ENCODE results near the gene RNASEH1.
"Not testable (repeated sequence)": the region's sequence is repeated elsewhere in the genome, so short reads cannot be mapped to it uniquely, and the experiment has no call there.

The RNASEH1 gene

DNA sequence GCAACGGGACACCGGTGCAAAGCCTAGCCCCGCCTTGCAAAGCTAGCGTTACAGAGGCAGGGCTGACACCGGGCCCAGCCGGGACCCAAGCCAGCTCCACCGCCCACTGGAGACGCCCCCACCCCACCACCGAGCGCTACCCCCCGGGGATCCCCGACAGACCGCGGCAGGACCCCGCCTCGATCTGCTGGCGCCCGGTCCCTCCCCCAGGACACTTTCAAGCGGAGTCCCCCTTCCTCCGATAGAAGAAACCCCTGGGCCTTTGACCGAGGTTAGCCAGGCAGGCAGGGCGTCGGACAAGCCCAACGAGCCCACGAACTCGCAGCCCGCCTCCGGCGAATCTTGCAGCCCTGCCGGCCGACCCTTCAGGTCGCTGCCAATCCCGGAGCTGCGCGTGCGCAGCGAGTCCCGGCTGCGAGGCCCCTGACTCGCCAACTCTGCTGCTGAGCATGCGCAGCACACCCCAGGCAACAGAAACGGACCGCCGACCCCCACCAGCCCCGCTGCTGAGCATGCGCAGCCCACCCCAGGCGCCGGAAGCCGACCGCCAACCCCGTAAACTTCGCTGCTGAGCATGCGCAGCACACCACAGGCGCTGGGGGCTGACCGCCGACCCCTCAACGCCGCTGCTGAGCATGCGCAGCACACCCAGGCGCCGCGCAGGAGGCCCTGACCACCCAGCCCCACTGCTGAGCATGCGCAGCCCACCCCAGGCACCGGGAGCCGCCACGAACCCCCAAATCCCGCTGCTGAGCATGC lies 39.5 kb downstream of the RNASEH1 start:
- peak; percentile 100 for DNase-seq

DNA sequence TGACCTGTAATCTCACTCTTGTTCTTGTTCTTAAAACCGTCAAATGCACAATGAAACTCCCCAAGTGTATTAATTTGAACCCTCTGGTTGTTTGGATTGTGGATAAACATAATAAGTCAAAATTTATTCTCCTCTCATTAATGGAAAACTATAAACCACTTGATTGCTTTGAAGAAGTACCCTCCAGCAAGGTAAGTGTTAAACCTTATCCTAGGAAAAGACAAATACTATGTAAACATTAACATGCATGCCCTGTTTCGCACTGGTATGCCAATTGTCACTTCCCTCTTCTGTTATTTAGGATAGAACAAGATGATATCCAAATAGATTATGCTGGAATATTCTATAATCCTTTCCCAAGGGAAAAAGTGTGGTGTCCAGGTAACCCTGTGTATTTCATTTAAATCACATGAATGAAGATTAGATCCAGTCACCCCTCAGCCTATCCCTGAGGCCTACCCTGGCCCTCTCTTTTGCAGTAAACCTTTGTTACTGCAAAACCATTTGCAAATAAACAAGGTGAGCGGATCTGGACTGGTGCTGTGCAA lies 40.1 kb downstream of the RNASEH1 start:
- DNase-seq = no peak

DNA sequence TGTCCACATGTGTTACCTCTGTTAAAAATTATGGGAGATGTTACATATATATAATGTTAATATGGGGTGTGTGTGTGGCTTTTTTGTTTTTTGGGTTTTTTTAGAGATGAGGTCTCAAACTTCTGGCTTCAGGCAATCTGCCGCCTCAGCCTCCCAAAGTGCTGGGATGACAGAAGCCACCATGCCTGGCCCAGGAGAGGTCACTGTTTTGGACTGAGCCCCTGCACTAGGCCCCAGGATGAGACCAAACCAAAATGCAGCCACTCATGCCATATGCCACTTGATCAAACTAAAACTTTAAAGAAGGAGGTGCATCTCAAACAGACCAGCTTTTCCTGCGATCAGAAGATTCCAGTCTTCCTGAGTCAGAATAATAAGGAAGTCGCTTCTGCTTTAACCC lies 41.3 kb downstream of the RNASEH1 start:
- DNase-seq = no peak

DNA sequence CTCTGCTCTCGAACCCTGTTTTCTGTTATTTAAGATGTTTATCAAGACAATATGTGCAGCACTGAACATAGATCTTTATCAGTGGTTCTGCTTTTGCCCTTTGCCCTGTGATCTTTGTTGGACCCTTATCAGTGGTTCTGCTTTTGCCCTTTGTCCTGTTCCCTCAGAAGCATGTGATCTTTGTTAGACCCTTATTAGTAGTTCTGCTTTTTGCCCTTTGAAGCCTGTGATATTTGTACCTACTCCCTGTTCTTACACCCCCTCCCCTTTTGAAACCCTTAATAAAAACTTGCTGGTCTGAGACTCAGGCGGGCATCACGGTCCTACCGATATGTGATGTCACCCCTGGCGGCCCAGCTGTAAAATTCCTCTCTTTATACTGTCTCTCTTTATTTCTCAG lies 42.7 kb downstream of the RNASEH1 start:
- not testable (repeated sequence) for DNase-seq

DNA sequence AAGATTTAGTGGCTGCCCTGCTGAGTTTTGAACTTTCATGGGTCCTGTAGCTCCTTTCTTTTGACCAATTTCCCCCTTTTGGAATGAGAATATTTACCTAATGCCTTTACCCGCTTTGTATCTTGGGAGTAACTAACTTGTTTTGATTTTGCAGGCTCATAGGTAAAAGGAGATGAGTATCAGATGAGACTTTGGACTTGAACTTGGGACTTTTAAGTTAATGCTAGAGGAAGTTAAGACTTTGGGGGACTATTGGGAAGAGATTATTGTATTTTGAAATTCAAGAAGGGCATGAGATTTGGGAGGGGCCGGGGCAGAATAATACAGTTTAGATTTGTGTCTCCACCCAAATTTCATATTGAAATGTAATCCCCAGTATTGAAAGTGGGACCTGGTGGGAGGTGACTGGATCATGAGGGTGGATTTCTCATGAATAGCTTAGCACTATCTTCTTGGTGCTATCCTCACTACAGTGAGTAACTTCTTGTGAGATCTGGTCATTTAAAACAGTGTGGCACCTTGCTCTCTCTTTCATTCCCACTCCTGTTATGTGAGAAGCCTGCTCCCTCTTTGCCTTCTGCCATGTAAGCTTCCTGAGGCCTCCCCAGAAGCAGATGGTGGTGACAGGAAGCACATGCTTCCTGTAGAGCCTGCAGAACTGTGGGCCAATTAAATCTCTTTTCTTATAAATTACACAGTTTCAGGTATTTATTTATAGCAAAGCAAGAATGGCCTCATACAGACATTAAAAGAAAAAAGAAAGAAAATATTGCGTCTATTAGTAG lies 44.9 kb downstream of the RNASEH1 start:
- no peak for DNase-seq

DNA sequence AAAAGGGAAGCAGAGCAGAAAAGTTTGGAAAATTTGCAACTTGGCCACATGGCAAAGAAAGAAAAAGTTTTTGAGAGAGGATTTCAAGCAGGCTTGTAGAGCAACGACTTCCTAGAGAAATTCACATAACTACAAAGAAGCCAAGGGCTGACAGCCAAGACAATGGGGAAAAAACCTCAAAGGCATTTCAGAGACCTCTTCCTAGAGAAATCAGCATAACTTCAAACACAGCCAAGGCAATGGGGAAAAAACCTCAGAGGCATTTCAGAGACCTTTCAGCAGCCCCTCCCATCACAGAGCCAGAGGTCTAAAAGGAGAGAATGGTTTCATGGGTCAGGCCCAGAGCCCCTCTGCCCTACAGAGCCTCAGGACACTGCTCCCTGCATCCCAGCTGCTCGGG lies 46.0 kb downstream of the RNASEH1 start:
- DNase-seq = no peak

DNA sequence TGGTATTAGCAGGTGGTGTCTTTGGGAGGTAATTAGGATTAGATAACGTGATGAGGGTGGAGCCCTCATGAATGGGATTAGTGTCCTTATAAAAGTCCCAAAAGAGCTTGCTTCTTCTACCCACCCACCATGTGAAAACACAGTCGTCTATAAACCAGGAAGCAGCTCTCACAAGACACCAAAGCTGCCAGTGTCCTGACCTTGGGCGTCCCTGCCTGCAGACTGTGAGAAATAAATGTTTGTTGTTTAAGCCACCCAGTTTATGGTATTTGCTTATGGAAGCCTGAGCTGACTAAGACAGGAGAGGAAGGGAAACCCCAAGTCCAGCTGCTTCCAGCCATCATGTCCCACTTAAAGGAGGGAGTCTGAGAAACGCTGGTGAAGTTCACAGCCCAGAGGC lies 52.4 kb downstream of the RNASEH1 start:
- DNase-seq = peak; percentile 38

DNA sequence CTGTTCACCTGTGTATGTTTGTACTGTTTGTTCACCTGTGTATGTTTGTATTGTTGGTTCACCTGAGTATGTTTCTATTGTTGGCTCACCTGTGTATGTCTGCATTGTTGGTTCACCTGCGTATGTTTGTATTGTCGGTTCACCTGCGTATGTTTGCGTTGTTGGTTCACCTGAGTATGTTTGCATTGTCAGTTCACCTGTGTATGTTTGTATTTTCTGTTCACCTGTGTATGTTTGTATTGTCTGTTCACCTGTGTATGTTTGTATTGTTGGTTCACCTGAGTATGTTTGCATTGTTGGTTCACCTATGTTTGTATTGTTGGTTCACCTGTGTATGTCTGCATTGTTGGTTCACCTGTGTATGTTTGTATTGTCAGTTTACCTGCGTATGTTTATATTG lies 53.4 kb downstream of the RNASEH1 start:
- no peak for DNase-seq

DNA sequence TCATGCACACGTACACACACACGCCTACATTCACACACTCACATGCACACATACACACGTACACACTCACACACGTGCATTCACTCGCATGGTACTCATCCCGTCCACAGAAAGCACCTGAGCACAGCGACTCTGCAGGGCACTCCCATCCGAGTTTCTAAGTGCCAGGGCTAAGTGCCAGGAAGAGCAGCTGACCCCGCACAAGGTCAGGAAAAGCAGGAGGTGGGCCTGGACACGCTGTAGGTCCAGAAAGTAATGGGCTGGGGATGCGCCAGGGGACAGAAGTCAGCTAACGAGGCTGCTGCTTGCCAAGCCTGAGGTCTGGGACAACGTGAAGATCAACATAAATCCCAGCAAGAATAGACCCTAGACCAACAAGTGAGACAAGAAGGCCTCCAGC lies 54.6 kb downstream of the RNASEH1 start:
- no peak for DNase-seq

DNA sequence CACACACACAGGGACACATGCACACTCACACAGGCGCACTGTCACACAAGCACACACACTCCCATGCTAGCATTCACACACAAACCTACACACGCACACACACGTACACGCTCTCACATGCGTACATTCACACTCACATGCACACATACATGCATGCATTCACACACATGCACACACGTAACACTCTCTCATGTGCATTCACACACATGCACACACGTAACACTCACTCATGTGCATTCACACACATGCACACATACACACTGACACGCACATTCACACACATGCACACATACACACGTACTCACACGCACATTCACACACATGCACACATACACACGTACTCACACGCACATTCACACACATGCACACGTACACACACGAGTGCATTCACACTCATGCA lies 55.1 kb downstream of the RNASEH1 start:
- DNase-seq = no peak

DNA sequence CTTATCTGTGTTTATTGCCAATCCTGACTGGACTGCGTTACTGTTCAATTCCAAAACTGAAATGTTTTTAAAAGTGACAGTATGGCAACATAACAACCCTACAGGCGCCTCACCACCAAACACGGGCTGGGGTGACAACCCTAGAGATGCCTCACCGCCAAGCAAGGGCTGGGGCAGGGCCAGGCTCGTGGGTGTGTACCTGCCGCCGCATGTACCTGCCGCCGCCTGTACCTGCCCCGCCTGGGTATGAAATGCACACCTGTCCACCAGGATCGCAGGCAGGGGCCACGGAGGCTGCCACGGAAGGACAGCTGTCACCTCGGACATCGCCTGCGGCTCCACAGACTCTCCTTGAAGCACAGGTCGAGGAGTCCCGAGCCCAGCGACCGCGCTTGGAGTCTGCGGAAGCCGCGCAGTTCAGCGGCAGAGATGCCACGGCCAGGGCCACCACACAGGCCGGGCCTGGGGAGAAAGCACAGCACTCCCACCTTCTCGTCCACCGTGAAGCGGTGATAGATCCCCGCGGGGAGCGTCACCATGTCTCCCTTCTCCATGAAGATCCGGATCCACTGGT lies 57.7 kb downstream of the RNASEH1 start:
- no peak for DNase-seq

DNA sequence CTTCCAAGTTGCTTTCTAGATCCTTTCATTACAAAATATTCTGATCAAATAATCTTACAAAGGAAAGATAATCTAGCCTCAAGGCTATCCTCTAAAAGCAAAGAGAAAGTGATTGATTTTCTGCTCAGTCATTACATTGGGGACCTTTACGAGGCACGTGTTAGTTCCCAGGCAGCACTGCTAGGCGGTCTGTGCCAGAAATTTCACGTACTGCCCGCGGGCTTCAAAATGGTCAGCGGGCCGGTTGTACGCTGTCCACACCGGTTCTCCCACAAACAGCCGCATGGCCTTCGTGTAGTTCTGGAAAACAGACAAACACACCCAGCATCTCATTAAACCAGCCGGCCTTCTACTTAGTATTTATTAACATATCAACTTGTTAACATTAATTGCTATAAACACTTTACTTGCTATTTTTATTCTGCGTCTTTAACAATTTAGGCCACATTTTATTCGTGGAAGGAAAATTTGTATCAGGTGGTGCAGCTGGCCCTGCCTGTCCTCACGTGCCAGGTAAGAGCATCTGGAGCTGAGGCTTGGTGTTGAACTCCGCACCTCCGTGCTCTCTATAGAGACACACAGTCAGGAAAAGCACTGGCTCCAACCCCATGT lies 59.2 kb downstream of the RNASEH1 start:
- DNase-seq = no peak

DNA sequence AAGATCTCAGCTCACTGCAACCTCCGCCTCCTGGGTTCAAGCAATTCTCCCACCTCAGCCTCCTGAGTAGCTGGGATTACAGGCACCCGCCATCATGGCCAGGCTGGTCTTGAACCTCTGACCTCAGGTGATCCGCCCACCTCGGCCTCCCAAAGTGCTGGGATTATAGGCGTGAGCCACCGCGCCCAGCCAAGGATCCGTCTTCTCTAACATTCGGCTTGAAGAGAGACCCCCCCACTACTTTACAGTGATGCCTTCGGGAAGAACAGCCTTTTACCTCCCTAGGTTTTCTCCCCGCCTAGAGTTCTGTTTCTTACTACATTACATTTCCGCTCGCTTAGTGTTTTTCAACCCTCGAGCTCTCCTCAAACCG lies 61.4 kb downstream of the RNASEH1 start:
- not testable (repeated sequence) for DNase-seq

All from right hindlimb (tissue), 1 donor.